ENCODE data around the gene JUND. TPM values are rescaled to one million over a fixed set of nuclear protein-coding genes. Genes with fewer than 3 reads are reported as not detected.

Gene JUND
- total and polyA plus RNA-seq, 2 experiments from 2014 or later: 40.0 to 181 TPM

DNA sequence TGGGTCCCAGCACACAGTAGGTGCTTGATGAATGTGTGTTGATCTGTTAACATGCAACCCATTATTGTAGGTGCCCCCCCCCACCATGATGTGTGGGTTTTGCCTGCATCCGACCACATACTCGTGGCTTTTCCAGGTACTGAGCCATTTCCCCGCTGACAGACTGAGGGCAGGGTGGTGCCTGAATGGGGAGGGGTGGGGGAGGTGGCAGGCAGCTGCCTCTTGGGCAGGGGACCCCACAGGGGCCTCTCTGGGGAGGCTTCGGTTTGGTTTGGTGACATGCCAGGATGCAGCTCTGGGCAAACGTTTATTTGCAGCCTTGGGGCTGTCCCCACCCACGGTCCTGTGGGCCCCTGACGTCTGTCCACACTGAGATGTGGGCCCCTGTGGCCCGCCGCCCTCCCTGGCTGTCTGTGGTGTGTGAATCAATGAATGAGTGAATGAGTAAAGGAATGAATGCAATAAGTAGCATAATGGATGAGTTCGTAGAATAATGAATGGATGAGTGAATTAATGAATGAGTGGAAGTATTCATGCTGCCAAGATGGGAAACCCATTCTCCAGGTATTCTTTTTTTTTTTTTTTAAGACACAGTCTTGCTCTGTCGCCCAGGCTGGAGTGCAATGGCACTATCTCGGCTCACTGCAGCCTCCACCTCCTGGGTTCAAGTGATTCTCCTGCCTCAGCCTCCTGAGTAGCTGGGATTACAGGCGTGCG, 9.0 kb upstream of the JUND start:
- peak overlapping the region; percentile 86 for H3K4me3 Mint-ChIP-seq
- peaks cover 27% of the 10 kb centered on the region for H3F3A ChIP-seq (replicated peaks; ENCODE audit: low read depth)
- H2AFZ ChIP-seq: no peak overlapping the region
- no peak for ATAC-seq
- peaks cover 6% of the 10 kb centered on the region; the same call in 1 of the 2 replicates for H3K27me3 ChIP-seq (ENCODE audit: insufficient read depth)
- H3K9me3 Mint-ChIP-seq: peaks cover 2% of the 10 kb centered on the region; the same call in 1 of the 3 replicates
- H3K4me2 ChIP-seq: peak overlapping the region; percentile 94
- no peak overlapping the region for H3K27ac Mint-ChIP-seq
- DNase-seq (ENCODE audit: low spot score): no peak
- no peaks in the 10 kb centered on the region for H3K36me3 Mint-ChIP-seq (ENCODE audit: low read depth)
- no peaks in the 10 kb centered on the region for H4K20me1 ChIP-seq (replicated peaks; ENCODE audit: insufficient read depth)
- H3K9me2 ChIP-seq (ENCODE audit: insufficient read depth): no peaks in the 10 kb centered on the region
- peaks cover 42% of the 10 kb centered on the region for H3K4me1 Mint-ChIP-seq
- no peaks in the 10 kb centered on the region for H3K36me3 ChIP-seq (ENCODE audit: insufficient read depth)
- peaks cover 20% of the 10 kb centered on the region for H3K27me3 Mint-ChIP-seq (ENCODE audit: insufficient read depth, low read depth, poor library complexity)
- H3K79me2 ChIP-seq (replicated peaks; ENCODE audit: insufficient read depth): no peaks in the 10 kb centered on the region; the same call in 1 of the 2 replicates
- H3K4me3 ChIP-seq: peak overlapping the region; percentile 92; the same call in 1 of the 2 replicates
- H3K4me1 ChIP-seq (ENCODE audit: insufficient read depth): peaks cover 52% of the 10 kb centered on the region
- no peak overlapping the region for H3K27ac ChIP-seq (ENCODE audit: low read depth)
- TF ChIP-seq ZNF114 (CRISPR knock-in tag; IDR thresholded peaks at IDR 0.05): no peak
- TF ChIP-seq, protein P1, sequence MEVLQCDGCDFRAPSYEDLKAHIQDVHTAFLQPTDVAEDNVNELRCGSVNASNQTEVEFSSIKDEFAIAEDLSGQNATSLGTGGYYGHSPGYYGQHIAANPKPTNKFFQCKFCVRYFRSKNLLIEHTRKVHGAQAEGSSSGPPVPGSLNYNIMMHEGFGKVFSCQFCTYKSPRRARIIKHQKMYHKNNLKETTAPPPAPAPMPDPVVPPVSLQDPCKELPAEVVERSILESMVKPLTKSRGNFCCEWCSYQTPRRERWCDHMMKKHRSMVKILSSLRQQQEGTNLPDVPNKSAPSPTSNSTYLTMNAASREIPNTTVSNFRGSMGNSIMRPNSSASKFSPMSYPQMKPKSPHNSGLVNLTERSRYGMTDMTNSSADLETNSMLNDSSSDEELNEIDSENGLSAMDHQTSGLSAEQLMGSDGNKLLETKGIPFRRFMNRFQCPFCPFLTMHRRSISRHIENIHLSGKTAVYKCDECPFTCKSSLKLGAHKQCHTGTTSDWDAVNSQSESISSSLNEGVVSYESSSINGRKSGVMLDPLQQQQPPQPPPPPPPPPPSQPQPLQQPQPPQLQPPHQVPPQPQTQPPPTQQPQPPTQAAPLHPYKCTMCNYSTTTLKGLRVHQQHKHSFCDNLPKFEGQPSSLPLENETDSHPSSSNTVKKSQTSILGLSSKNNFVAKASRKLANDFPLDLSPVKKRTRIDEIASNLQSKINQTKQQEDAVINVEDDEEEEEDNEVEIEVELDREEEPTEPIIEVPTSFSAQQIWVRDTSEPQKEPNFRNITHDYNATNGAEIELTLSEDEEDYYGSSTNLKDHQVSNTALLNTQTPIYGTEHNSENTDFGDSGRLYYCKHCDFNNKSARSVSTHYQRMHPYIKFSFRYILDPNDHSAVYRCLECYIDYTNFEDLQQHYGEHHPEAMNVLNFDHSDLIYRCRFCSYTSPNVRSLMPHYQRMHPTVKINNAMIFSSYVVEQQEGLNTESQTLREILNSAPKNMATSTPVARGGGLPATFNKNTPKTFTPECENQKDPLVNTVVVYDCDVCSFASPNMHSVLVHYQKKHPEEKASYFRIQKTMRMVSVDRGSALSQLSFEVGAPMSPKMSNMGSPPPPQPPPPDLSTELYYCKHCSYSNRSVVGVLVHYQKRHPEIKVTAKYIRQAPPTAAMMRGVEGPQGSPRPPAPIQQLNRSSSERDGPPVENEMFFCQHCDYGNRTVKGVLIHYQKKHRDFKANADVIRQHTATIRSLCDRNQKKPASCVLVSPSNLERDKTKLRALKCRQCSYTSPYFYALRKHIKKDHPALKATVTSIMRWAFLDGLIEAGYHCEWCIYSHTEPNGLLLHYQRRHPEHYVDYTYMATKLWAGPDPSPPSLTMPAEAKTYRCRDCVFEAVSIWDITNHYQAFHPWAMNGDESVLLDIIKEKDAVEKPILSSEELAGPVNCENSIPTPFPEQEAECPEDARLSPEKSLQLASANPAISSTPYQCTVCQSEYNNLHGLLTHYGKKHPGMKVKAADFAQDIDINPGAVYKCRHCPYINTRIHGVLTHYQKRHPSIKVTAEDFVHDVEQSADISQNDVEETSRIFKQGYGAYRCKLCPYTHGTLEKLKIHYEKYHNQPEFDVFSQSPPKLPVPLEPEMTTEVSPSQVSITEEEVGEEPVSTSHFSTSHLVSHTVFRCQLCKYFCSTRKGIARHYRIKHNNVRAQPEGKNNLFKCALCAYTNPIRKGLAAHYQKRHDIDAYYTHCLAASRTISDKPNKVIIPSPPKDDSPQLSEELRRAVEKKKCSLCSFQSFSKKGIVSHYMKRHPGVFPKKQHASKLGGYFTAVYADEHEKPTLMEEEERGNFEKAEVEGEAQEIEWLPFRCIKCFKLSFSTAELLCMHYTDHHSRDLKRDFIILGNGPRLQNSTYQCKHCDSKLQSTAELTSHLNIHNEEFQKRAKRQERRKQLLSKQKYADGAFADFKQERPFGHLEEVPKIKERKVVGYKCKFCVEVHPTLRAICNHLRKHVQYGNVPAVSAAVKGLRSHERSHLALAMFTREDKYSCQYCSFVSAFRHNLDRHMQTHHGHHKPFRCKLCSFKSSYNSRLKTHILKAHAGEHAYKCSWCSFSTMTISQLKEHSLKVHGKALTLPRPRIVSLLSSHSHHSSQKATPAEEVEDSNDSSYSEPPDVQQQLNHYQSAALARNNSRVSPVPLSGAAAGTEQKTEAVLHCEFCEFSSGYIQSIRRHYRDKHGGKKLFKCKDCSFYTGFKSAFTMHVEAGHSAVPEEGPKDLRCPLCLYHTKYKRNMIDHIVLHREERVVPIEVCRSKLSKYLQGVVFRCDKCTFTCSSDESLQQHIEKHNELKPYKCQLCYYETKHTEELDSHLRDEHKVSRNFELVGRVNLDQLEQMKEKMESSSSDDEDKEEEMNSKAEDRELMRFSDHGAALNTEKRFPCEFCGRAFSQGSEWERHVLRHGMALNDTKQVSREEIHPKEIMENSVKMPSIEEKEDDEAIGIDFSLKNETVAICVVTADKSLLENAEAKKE (CRISPR knock-in tag; IDR thresholded peaks at IDR 0.05): no peak
- TF ChIP-seq EZH2phosphoT487 (IDR thresholded peaks at IDR 0.05; ENCODE audit: unreplicated experiment): no peak
- TF ChIP-seq, protein P2, sequence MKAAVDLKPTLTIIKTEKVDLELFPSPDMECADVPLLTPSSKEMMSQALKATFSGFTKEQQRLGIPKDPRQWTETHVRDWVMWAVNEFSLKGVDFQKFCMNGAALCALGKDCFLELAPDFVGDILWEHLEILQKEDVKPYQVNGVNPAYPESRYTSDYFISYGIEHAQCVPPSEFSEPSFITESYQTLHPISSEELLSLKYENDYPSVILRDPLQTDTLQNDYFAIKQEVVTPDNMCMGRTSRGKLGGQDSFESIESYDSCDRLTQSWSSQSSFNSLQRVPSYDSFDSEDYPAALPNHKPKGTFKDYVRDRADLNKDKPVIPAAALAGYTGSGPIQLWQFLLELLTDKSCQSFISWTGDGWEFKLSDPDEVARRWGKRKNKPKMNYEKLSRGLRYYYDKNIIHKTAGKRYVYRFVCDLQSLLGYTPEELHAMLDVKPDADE (IDR thresholded peaks at IDR 0.05): no peak
- TF ChIP-seq NANOG (IDR thresholded peaks at IDR 0.05; ENCODE audit: borderline replicate concordance): no peak
